ENCODE data around the gene ALDH3B2.
"Not testable (repeated sequence)": the region's sequence is repeated elsewhere in the genome, so short reads cannot be mapped to it uniquely, and the experiment has no call there.

The ALDH3B2 gene

DNA sequence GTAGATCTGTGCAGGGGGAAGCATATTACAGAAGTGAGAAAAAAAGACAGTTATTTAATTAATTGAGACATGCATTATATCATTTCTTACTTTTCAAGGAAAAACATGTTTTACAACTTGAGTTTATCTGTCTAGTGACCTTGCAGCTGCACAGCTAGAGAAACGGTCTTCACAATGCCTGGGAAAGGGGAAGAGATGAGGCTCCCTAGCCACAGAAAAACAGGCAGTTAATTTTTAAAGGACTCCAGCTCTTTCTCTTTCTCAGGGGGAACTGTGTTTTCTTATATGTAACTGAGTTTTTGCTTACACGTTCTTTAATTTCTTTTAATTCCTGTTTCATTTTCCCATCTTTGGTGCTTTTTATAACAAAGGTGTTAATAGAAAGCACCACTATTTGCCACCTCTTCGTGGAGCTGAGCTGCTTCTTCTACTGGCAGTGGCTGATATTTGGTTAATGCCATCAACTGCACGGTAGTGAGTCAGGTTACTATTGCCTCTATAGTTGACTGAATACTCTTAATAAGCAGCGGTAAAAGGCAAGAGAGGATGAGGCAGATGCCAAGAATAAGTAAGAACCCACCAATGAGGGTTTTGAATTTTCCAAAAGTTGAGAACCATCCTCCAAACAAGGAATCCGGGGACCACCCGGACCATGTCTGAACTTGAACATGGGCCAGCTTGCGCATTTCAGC lies 11.4 kb upstream of the ALDH3B2 start:
- DNase-seq (ENCODE audit: low spot score), result not testable (repeated sequence)

- not testable (repeated sequence) for DNase-seq (ENCODE audit: low spot score)
Observed at GRCh38 chr11:67682126-67683034, 8.0 kb upstream of the ALDH3B2 start.

DNA sequence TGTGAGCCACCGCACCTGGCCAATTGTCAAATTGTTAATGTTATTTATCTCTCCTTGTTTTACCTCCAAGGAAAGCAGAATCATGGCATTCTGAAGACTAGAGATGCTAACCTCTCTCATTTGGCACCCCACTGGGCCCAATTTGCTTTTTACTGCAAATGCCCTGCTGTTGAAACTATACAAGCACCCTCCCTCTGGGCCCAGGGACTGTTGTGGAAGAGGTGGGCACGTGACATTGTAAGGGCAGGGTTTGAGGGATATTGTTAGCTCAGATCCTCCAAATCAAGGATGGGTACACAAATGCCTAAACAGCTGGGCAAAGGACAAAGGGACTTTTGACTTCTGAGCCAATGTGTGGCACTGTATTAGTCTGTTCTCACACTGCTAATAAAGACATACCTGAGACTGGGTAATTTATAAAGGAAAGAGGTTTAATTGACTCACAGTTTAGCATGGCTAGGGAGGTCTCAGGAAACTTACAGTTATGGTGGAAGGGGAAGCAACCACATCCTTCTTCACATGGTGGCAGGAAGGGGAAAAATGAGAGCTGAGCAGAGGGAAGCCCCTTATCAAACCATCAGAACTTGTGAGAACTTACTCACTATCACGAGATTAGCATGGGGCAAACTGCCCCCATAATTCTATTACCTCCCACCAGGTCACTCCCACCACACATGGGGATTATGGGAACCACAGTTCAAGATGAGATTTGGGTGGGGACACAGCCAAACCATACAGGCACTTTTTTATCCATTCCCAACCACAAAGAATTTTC lies 6.5 kb upstream of the ALDH3B2 start:
- DNase-seq (ENCODE audit: low spot score), result no peak

DNA sequence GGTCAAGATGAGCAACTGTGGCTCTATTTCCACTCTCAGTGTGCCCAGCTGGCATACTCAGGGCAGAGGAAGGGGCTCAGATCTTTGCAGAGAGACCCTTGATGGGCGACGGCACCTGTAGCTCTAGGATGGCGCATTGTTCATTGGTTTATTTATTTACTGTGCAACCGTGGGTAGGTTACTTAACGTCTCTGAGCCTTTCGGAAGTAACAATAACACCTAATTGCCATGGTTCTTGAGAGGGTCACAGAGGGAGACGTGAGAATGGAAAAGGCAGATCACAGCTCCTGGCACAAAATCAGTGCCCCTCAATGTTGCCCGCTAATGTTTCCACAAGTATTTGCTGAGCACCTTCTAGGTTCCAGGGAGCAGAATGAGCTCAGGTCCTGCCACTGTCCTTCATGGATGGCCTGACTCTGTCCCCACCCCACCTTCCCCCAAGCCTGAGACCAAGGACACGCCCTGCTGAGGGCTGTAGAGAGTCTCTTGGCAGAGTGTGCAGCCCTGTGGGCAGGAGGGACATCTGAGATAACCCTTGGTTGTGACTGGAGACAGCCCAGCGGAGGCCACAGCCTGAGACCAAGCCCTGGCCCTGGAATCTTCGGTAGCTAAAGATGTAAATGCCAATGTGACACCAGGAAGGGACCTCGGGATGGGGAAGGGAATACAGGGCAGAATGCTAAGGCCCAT lies 780 bp upstream of the ALDH3B2 start:
- DNase-seq (ENCODE audit: low spot score), result no peak

GRCh38 chr11:67673902-67674301 lies 521 bp downstream of the ALDH3B2 start:
- DNase-seq (ENCODE audit: low spot score), result no peak

DNA sequence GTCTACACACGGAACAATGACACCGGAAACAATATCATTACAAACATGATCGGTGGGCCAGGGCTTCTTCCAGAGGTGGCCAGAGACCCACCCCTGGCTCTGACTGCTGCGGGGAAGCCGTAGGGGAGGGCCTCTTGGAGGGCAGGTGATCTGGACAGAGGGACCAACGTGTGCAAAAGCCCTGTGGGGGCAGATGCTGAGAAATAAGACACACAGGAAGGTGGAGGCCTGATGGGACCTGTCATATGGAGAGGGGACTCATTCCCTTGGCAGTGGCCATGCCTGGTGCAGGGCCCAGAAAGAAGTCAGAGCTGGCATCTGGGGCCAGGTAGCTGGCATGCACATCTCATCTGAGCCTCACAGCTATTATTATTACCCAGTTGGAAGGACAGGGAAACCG lies 1.1 kb downstream of the ALDH3B2 start:
- DNase-seq (ENCODE audit: low spot score), result no peak

GRCh38 chr11:67671211-67671520 lies 3.3 kb downstream of the ALDH3B2 start:
- DNase-seq (ENCODE audit: low spot score), result no peak

- no peak for DNase-seq (ENCODE audit: low spot score)
Observed at GRCh38 chr11:67670316-67671210, 3.9 kb downstream of the ALDH3B2 start.

GRCh38 chr11:67668192-67668551 lies 6.3 kb downstream of the ALDH3B2 start:
- DNase-seq (ENCODE audit: low spot score), result no peak

DNA sequence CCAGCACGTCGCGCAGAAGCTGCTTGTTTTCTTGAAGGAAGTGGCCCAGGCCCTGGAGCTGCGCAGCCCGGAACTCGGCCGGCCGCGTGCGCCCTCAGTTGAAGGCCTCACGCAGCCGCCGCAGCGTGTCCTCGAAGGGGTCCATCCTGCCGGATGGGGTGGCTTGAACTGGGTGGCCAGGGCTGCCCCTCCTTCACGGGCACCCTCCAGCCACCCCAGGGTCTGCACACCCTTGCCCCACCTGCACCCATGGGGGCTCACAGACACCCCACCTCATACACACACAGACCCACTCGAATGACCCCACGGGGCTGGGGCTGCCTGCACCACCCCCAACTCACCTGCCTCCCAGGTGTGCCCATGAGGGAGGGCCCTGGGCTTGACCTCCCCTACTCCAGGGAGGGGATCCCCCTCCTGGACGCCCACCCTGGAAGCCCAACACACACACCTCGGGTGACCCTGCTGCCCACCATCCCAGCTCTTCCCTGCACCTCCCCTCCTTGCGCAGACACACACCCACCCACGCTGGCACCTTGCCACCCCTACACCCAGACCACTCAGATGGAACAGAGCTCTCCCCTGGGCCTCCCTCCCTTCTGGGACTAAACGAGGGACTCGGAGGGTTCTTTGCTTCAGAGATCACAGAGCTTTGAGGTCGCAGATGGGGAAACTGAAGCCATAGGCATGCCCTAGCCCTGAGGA lies 6.8 kb downstream of the ALDH3B2 start:
- no peak for DNase-seq (ENCODE audit: low spot score)

DNA sequence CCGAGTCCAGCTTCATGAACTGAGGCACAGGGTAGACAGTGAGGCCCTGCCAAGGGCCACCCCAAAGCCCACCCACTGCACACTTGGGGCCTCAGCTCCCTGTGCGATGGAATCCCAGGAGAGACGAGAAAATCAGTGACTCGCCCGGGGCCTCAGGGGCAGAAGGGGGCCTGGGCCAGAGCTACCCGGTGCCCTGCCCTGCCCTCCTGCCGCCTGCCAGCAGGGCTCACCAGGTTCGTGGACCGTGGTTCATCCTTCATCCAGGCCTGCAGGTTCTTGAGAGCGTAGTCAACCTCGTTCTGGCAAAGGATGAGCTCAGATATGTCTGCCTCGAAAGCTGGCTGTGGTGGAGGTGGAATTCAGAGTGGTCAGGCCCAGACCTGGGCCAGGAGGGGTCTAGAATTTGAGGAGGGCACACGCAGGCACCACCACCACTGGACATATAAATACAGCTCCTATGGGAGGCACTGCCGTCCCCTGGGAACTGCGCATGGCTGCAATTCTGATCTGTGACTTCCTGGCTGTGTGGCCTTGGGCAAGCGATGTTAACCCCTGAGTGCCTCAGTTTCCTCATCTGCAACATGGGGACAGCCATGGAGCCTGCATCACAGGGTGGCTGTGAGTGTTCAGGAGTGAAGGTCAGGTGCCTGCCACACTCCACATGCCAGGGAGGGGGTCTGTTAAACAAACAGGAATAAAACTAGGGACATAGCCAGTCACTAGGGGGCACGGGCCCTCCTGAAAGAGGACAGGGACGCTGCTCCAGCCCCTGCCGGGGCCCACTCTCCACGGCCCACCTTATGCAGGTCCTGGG lies 7.5 kb downstream of the ALDH3B2 start:
- no peak for DNase-seq (ENCODE audit: low spot score)

- no peak for DNase-seq (ENCODE audit: low spot score)
Observed at GRCh38 chr11:67666303-67666645, 8.1 kb downstream of the ALDH3B2 start.

- DNase-seq (ENCODE audit: low spot score), result no peak
Observed at GRCh38 chr11:67665541-67666302, 8.7 kb downstream of the ALDH3B2 start.

DNA sequence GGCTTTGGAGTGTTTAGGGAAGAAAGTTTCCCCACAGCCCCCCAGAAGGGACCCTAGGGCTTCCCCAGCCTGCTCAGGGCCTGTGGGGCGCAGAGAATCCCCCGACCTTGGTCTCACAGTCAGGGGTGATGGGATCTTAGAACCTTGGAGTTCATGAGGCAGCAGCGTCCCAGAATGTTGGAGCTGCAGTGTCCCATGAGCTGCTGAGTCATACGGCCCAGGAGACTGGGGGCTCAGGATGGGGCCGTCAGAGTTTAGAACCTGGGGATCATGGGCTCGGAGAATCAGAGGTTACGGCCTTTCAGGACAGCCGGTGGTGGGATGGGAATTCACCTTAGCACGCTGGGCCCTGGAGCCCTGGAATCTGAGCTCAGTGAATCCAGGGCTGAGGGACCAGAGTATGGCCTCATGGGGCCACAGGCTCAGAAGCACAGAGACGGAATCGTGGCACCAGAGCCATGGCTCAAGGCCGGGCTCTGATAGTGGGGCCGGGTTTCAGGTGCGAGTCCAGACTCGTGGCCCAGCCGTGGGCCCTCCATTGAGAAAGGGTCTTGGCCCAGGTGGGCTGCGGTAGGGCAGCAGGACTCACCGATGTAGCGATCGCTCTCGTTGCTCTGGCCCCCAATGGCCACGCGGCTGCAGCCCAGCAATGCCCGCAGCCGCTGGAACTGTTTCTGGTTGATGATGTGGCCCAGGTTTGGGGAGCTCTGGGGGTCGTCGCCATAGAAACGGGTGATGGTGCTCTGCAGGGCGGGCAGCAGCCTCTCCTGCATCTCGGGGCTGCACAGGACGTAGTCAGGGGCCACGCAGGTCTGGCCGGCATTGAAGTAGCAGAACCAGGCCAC lies 9.5 kb downstream of the ALDH3B2 start:
- DNase-seq (ENCODE audit: low spot score), result no peak

GRCh38 chr11:67664213-67664585 lies 10.2 kb downstream of the ALDH3B2 start:
- no peak for DNase-seq (ENCODE audit: low spot score)

GRCh38 chr11:67663532-67664212 lies 10.8 kb downstream of the ALDH3B2 start:
- DNase-seq (ENCODE audit: low spot score), result no peak

DNA sequence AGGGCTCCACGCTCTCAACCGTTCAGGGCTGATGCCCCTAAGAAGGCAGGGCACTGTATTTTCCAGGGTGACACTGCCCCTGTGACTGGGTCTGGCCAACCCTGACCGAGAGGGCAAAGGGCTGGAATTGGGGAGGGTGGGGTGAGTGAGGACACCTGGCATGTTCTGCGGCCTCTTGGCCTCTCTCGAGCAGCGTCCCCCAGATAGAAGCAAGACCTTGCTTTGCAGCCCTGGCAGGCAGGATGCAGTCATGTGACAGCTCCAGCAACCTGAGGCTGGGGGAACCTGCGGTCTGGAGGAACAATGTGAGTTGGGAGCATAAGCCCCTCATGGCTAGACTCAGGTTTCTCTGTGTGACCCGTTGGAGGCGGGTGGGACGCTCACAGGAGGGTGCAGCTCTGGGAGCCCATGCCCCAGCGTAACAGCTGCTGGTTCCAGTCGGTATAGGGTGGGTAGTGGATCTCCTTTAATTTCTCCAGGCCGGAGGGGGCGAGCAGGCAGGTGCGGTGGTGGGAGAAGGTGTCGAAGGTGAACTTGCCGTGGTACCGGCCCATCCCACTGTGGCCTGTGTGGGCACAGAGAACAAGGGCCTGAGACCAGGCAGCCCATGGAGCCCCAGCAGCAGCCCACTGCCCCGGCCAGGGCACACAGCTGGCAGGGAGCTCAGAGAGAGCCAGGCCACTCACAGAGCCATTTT lies 11.4 kb downstream of the ALDH3B2 start:
- DNase-seq (ENCODE audit: low spot score), result no peak

All from globus pallidus (tissue), 1 donor.